DMS79 treated with DMSO at 0.1 percent for 48 hours (cell line): Measurements from ENCODE around the gene SKIDA1.
"Not testable (repeated sequence)": the region's sequence is repeated elsewhere in the genome, so short reads cannot be mapped to it uniquely, and the experiment has no call there.

Experiments
- DNase-seq: peaks from one replicate; lab custom pipeline; 2025; lab: John Stamatoyannopoulos, UW

Gene SKIDA1

DNA sequence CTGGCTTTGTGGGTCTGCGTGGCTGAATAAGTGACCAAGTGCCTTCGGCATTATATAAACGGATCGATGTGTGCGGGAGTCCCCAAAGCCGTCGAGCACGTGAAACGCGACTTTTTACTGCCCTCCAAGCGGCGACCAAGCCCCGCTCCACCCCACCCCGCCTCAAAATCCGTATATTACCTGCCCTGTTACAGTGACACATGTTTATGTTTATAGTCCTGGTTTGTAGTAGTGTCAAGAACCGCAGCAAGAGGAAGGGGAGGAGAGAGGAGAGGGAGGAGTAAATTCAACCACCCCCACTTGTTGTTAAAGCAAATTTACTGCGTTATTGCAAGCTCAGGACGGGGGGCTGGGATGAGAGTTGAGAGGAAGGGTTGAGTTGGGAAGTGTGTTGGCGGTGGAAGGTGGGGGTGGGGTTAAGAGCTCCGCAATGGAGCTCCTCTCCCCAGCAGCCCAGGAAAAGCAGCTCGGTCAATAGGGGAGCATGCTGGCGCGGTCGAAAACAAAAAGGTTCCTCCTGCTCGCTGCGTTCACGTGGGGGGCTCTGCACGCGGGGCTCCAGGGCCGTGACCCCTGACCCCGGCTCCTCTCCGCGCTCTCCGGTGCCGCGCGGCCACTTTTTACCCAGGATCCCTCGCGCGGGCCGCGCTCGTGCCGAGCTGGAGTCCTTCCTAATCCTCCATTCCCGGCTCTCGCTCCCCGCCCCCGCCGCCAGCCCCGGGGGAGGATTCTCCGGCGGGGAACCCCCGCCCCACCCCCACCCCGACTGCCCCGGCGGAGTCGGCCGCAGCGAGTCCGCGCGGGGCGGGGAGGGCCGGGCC is at the start of gene SKIDA1:
Gene SKIDA1, minus strand, starts transcription at position 316 of the 821 bp plus-strand sequence. CDS start 7,860 bp downstream, outside the sequence.
- DNase-seq = peak; percentile 68

DNA sequence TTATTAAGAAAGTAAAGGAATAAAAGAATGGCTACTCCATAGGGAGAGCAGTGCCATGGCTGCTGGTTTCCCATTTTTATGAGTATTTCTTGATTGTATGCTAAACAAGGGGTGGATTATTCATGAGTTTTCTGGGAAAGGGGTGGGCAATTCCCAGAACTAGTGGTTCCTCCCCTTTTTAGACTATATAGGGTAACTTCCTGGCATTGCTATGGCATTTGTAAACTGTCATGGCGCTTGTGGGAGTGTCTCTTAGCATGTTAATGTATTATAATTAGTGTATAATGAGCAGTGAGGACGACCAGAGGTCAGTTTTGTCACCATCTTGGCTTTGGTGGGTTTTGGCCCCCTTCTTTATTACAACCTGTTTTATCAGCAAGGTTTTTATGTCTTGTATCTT is 49.0 kb upstream of the SKIDA1 start:
- DNase-seq = not testable (repeated sequence)

DNA sequence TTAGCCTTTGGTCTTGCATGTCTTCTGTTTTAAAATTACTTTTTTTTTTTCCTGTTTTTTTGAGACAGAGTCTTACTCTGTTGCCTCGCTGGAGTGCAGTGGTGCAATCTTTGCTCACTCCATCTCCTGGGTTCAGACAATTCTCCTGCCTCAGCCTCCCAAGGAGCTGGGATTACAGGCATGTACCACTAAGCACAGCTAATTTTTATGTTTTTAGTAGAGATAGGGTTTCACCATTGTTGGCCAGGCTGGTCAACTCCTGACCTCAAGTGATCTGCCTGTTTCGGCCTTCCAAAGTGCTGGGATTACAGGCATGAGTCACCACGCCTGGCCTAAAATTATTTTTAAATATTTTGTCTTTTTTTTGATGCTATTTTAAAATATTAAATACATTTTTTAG is 47.1 kb upstream of the SKIDA1 start:
- DNase-seq = no peak

DNA sequence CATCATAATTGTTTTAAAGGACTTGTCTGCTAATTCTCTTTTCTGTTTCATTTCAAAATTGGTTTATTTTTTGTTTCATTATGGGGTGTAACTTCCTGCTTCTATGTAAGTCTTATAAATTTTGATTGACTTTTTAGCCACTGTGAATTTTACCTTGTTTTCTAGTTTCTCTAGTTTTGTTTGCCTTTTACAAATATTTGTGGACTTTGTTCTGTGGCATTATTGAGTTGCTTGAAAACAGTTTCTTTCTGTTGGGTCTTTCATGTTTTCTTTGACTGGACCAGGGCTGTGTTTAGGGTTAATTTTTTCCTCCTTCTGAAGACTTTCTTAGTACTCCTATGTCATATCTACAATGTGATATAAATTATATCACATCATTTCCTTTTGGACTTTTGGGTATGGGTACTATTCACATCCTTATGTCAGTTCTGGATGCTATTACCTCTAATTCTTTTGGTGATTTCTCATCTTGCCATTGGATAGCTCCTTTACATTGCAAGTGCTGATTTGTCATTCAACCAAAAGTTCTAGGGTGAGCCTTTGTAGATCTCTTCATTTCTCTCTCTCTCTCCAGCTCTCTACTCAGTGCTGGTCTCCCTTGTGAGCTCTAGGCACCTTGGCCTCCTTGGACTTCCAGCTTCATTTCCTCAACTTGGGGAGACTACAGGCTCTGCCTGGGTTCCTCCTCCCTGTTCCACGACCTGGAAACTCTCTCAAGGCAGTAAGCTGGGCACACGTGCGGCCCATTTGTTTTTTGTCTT is 45.5 kb upstream of the SKIDA1 start:
- no peak for DNase-seq

DNA sequence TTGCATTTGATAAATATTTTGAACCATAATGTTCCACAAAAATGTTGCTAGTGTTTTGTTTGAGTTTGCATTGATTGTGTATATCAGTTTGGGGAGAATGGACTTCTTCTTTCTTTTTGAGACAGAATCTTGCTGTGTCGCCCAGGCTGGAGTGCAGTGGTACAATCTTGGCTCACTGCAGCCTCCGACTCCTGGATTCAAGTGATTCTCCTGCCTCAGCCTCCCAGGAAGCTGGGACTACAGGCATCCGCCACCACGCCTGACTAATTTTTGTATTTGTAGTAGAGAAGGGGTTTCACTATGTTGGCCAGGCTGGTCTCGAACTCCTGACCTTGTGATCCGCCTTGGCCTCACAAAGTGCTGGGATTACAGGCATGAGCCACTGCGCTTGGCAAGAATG is 33.5 kb upstream of the SKIDA1 start:
- not testable (repeated sequence) for DNase-seq

DNA sequence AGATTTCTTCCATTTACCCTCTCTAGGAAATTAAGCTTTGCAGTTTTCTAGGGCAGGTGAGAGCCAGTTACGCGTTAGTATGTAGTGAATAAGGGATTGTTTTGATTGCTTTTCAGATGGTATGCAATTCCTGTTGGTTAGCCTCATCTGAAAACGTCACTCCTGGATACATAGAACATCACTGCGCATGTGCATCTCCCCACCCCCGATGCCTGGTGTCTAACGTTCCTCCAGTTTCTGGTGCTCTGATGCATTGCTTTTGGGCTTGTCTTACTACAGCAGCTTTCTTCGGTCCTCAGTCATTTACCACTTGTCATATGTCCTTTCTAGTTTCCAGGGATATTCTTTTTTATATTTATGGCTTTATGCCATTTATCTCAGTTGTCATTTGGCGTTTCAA is 31.0 kb upstream of the SKIDA1 start:
- no peak for DNase-seq

DNA sequence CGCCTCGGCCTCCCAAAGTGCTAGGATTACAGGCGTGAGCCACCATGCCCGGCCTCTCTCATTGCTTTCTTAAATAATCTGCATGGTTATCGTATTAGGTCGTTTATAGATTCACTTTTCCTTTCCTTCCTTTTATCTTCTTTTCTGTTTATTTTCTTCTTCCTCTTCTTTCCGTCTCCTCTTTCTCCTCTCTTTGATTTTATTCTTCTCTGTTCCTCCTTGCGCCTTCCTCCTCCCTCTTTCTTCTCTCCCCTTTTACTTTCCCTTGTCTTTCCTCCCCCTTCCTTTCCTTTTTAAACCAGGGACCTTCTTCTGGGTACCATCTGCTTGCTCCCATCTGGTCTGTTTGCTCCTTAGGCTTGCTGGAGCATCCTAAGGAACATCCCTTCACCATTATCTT is 27.2 kb upstream of the SKIDA1 start:
- DNase-seq = no peak

DNA sequence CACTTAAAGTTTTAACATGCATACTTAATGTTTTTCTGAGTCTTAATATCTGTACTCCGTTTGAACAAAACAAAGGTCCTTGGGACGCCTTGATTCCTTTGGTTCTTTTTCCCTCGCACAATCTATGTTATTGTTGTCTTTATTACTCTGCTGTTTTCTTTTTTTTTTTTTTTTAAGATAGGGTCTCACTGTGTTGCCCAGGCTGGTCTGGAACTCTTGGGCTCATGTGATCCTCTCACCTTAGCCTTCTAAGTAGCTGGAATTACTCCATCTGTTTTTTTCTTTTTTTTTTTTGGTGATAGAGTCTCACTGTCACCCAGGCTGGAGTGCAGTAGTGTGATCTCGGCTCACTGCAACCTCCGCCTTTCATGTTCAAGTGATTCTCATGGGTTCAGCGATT is 21.8 kb upstream of the SKIDA1 start:
- no peak for DNase-seq

DNA sequence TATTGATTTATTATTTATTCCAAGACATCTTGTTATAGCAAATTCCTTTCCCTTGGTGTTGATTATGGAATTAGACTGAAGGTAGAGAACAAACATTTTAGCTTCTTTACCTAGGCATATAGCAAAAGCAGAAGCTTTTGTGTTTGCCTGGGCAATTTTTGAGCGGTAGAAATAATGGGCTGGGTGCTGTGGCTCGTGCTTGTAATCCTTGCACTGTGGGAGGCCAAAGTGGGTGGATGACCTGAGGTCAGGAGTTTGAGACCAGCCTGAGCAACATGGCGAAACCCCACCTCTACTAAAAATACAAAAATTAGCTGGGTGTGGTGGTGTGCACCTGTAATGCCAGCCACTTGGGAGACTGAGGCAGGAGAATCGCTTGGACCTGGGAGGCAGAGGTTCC is 15.2 kb upstream of the SKIDA1 start:
- not testable (repeated sequence) for DNase-seq

DNA sequence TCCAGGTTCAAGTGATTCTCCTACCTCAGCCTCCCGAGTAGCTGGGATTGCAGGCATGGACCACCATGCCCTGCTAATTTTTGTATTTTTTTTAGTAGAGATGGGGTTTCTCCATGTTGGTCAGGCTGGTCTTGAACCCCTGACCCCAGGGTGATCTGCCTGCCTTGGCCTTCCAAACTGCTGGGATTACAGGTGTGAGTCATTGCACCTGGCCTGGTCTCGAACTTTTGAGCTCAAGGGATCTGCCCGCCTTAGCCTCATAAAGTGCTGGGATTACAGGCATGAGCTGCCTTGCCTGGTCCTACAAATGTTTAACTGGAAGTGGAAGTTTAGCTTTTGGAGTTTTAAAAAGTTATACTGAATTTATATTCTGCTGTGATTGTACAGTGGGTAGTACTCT is 11.4 kb upstream of the SKIDA1 start:
- DNase-seq = no peak

DNA sequence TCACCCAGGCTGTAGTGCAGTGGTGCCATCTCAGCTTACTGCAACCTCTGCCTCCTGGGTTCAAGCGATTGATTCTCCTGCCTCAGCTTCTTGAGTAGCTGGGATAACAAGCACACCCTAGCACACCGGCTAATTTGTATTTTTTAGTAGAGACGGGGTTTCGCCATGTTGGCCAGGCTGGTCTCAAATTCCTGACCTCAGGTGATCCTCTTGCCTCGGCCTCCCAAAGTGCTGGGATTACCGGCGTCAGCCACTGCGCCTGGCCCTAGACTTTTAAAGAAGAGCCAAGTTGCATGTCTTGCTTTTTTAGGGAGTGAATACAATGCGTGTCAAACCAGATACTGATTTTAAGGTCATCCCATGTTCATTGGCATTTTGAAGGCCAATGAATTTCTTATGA is 10.5 kb upstream of the SKIDA1 start:
- DNase-seq = not testable (repeated sequence)

DNA sequence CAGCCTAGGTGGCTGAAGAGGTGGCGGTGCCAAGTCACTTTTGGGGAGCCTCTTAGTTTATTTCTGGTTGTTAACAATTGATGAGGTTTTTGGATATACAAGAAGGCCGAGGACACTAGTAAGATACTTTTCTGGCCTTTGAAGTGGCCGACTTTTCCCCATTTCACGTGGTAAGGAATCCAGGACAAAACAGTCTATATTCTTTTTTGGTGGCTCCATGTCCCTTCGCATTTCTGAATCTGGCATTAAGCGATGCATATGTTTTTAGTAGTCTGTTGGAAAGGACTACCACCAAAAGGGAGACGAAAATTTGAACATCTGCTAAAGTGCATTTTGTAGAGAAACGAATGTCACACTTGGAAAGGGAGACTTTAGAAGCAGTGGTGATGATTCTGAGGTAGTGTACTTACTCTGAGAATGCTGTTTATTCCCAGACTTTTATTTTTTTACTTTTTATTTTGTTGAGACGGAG is 10.0 kb upstream of the SKIDA1 start:
- no peak for DNase-seq

DNA sequence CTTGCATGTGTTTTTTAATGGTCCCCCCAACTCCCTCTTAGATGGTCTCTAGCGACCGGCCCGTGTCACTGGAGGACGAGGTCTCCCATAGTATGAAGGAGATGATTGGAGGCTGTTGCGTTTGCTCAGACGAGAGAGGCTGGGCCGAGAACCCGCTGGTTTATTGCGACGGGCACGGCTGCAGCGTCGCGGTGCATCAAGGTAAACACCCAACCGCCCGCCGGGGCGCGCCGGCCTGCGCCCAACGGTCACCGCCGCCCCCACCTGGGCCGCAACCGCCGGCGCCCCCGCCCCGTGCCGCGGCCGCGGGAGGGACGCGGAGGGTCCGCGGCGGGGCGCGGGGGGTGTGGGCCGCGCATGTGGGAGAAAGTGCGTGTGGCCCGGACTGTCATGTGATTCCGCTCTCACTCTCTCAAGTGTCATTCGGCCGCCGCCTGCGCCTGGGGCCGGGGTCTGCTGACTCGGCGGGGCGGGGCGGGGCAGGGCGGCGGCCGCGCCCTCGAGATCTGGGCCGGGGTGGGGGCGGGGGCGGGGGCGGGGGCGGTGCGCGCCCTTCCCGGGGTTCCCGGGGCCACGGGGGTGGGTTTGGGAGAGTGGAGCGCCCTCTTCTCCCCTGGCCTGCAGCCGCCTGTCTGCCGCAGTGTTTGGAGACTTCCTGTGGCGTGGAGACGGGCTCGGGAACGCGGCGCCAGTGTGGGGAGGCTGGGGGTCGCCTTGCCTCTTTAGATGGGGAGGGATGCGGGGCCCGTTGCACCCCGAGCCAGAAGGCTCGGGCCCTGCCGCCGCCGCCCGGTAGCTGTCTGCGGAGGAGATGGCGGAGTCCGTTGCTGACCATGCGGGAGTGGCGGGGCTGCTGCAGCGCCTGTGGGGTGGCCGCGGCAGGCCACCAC is 9.4 kb upstream of the SKIDA1 start:
- peak; percentile 8 for DNase-seq

DNA sequence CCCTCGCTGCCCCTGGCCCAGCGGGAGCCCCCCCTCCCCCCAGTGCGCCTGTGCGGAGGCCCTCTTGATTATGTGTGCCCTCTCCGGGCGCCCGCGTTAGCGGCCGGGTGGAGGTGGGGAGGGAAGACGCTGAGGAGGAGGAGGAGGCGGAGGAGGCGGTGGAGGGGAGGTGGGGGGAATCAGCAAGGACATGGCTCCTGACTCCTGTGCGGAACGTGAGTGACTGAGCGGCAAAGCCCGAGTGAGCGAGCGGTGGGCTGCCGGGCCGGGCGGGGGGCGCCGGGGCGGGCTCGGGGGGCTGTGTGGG is 8.8 kb upstream of the SKIDA1 start:
- DNase-seq = no peak

DNA sequence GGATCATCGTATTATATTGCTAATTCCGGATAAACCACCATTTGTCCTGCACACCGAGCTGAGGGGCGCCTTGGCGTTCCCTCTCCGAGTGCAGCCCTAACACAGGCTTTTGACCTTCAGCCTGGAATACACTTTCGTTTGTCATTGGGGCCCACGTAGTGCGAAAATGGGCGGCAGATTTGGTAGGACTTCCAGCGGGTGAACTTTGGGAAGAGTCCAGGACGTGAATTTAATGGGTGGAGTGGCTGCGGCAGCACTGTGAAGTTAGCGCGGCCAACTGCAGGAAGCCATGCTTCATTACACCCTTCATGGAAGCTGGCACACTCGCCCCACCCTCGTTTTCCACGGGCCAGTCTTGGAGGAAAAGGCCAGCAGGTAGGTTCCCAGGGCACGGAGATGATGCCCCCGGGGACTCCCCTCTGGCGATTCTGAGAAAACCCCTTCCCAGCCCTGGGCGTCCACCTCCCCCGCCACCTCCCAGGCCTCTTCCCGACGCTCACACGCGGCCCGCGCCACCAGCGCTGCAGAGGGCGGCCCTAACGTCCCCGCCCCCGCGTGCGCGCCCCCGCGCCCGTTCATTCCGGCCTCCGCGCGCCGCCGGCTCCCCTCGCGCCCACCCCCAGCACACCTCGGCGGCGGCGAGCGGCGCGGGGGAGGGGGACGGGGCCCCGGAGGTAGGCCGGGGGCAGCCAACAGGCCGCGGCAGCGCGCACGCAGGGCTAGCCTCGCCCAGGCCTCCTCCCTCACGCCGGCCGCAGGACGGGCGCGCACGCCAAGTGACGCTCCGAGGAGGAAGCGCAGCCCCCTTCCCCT is 8.2 kb upstream of the SKIDA1 start, which contains the start of gene MLLT10:
Gene MLLT10, plus strand, starts transcription at position 766 of the 813 bp plus-strand sequence. CDS start 413 bp downstream, outside the sequence.
- DNase-seq = peak; percentile 64

DNA sequence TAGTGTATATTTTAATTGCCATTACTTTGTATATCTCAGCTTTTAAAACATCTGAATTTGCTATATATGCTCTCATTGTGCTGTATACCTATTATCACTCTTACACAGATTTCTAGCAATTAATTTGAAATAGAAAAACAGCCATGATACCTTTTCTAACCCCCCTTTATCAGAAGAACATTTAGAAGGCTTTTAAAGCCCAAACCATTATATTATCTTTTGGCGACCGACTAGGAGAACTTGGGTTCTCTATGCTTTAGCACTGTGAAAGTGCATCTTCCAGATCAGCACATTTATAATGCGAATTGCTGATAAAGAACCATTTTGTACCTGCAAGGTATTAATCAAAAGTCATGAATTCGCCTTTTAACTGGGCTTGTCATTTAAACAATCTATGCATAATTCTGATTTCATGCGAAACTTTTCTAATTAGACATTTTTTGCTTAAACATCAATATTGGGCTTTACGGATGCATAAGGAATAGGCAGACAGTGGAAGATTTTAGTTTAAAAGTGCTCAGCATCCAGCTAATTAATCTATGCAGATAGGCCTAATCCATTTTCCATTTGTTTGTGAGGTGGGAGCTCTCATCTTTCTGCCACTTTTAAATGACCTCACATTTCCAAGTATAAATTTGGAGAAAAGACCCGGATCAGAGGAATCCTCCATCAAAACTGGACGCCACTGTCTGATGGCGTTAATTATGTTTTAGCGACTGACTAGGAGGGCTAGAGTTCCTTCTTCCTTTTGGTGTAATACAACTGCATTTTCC is 7.4 kb upstream of the SKIDA1 start:
- DNase-seq = peak; percentile 29

DNA sequence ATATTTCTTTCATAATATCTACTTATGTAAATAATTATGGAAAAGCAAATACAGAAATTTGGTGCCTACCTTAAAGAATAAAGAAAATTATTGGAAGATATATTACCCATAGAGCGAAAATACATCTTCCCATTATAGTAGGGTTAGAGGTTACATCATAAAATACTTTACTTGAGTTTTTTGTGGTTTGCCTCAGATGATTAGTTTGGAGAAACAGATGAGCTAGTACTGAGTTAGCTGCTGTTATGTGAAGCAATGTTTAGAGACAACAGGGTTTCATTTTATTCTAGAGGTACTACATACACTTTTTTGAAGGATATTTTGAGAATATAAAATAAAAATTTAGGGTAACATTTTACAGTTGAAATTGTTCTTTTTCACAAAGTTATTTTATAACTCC is 5.7 kb upstream of the SKIDA1 start:
- no peak for DNase-seq

DNA sequence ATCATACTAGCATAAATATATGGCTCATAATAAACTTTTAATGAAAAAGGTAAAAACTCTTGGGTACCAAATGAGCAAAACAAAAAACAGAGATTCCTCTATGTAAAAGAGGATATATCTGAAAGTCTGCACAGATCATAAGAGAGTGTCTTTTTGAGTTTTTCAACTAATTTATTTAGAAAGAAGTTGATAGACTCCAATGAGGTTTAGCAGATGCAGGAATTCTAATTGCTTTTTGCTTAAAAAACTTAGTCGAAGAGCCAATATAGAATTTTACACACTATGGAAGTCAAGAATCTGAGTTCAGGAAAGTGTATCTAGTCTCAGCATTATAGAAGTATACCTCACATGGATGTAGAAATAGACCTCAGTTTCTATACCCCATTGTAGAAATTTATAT is 5.2 kb upstream of the SKIDA1 start:
- DNase-seq = peak; percentile 54

DNA sequence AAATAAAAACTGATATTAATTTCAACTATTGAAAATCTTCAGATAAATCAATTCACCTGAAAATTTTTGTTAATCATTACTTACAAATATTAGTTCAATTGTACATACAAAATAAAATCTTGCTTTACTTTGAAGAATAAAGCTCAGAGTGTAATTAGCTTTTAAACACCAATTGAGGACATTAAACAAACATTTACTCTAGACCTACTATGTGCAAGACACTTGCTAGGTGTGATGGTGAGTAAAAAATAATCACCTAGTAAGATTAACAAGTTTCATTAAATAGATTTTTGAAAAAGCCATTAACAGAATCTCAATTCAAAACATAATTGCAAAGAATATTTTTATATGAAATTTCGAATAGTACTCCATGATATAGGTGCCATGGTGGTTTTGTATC is 4.7 kb upstream of the SKIDA1 start:
- DNase-seq = peak; percentile 29
